Gastrocnemius medialis (tissue), 4 donors: Measurements from ENCODE around the gene SPATA31D3.

Experiments
- POLR2A ChIP-seq, 2 donors: fragments of 450-650 bp; IDR thresholded peaks; one replicate each; pipeline ENCODE4 v1.6.1; 2017; ENCODE audit warnings: antibody characterized with exemption in 2 of 2, mild to moderate bottlenecking in 2 of 2, moderate library complexity in 2 of 2
- TF ChIP-seq, protein P1 (sequence below), 5 experiments: fragments of 450-650 bp in 3 of 5; fragments of 200-600 bp in 2 of 5; sonication (generic) in 2 of 5; IDR thresholded peaks in 4 of 5; conservative IDR thresholded peaks in 1 of 5; 1 replicate in 4 of 5; 2 replicates in 1 of 5; pipeline ENCODE4 v1.5.1; 2016 to 2019; ENCODE audit warnings: antibody characterized with exemption in 5 of 5, mild to moderate bottlenecking in 3 of 5, moderate library complexity in 3 of 5

GRCh38 chr9:81915801-81916505, 27.3 kb upstream of the SPATA31D3 start:
- TF ChIP-seq, protein P1, sequence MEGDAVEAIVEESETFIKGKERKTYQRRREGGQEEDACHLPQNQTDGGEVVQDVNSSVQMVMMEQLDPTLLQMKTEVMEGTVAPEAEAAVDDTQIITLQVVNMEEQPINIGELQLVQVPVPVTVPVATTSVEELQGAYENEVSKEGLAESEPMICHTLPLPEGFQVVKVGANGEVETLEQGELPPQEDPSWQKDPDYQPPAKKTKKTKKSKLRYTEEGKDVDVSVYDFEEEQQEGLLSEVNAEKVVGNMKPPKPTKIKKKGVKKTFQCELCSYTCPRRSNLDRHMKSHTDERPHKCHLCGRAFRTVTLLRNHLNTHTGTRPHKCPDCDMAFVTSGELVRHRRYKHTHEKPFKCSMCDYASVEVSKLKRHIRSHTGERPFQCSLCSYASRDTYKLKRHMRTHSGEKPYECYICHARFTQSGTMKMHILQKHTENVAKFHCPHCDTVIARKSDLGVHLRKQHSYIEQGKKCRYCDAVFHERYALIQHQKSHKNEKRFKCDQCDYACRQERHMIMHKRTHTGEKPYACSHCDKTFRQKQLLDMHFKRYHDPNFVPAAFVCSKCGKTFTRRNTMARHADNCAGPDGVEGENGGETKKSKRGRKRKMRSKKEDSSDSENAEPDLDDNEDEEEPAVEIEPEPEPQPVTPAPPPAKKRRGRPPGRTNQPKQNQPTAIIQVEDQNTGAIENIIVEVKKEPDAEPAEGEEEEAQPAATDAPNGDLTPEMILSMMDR (IDR thresholded peaks at IDR 0.05 in 4 of 5, conservative IDR thresholded peaks at IDR 0.05 in 1 of 5), result no peak
- TF ChIP-seq POLR2A (IDR thresholded peaks at IDR 0.05), result no peak
